GM23338 (cell line): ENCODE results near the gene FBXO2. TPM values are rescaled to one million over a fixed set of nuclear protein-coding genes. Genes with fewer than 3 reads are reported as not detected.

ENCODE experiments used
- ATAC-seq: fragments of 200-7000 bp; cut with Tn5 transposase; 3 replicates; pipeline ENCODE4 v1.9.1; 2020
- DNase-seq: peaks from one replicate; pipeline ENCODE4 v3.0.0-alpha.2; 2015; ENCODE audit warnings: low spot score
- H2AFZ ChIP-seq: fragments of 200-600 bp; sonication (generic); 2 replicates; pipeline ENCODE4 v1.8.0; 2016; ENCODE audit warnings: antibody characterized with exemption, mild to moderate bottlenecking, moderate library complexity
- H3F3A ChIP-seq: fragments of 200-600 bp; sonication (generic); replicated peaks from 2 replicates; pipeline ENCODE4 v1.8.0; 2017; ENCODE audit warnings: antibody characterized with exemption, mixed run types, low read depth
- H3K27ac ChIP-seq: fragments of 200-600 bp; sonication (generic); 2 replicates; pipeline ENCODE4 v1.6.1; 2016; ENCODE audit warnings: low read depth
- H3K27me3 ChIP-seq: fragments of 200-600 bp; sonication (generic); 2 replicates; pipeline ENCODE4 v1.8.0; 2016; ENCODE audit warnings: mild to moderate bottlenecking, mixed run types, moderate library complexity; ENCODE audit not compliant: insufficient read depth
- H3K36me3 ChIP-seq: fragments of 200-600 bp; sonication (generic); 2 replicates; pipeline ENCODE4 v1.8.0; 2016; ENCODE audit warnings: mild to moderate bottlenecking; ENCODE audit not compliant: insufficient read depth
- H3K4me1 ChIP-seq: fragments of 200-600 bp; sonication (generic); 2 replicates; pipeline ENCODE4 v1.8.0; 2016; ENCODE audit warnings: mild to moderate bottlenecking, moderate library complexity; ENCODE audit not compliant: insufficient read depth
- H3K4me2 ChIP-seq: fragments of 200-600 bp; sonication (generic); 2 replicates; pipeline ENCODE4 v1.7.1; 2017; ENCODE audit warnings: mixed run types
- H3K4me3 ChIP-seq: fragments of 200-600 bp; sonication (generic); 2 replicates; pipeline ENCODE4 v1.6.1; 2016; ENCODE audit warnings: mixed run types
- H3K79me2 ChIP-seq: fragments of 200-600 bp; sonication (generic); replicated peaks from 2 replicates; pipeline ENCODE4 v1.8.0; 2017; ENCODE audit warnings: mild to moderate bottlenecking; ENCODE audit not compliant: insufficient read depth
- H3K9me2 ChIP-seq: fragments of 200-600 bp; sonication (generic); 2 replicates; pipeline ENCODE4 v1.8.0; 2017; ENCODE audit not compliant: insufficient read depth
- H4K20me1 ChIP-seq: fragments of 200-600 bp; sonication (generic); replicated peaks from 2 replicates; pipeline ENCODE4 v1.8.0; 2017; ENCODE audit warnings: mild to moderate bottlenecking; ENCODE audit not compliant: insufficient read depth
- H3K27ac Mint-ChIP-seq: 2 replicates; pipeline ENCODE4 v1.8.0; 2020; ENCODE audit warnings: inconsistent platforms, mild to moderate bottlenecking, moderate library complexity, mixed read lengths
- H3K27me3 Mint-ChIP-seq: 3 replicates; pipeline ENCODE4 v1.8.0; 2022; ENCODE audit warnings: low read depth, mild to moderate bottlenecking, moderate library complexity, mixed read lengths, inconsistent platforms; ENCODE audit not compliant: insufficient read depth, poor library complexity
- H3K36me3 Mint-ChIP-seq: 3 replicates; pipeline ENCODE4 v1.8.0; 2021; ENCODE audit warnings: low read depth, mild to moderate bottlenecking, inconsistent platforms, moderate library complexity, mixed read lengths
- H3K4me1 Mint-ChIP-seq: 3 replicates; pipeline ENCODE4 v1.8.0; 2020; ENCODE audit warnings: mild to moderate bottlenecking, inconsistent platforms, mixed read lengths
- H3K4me3 Mint-ChIP-seq: 3 replicates; pipeline ENCODE4 v1.8.0; 2021; ENCODE audit warnings: moderate library complexity, mild to moderate bottlenecking, inconsistent platforms, mixed read lengths
- H3K9me3 Mint-ChIP-seq: 3 replicates; pipeline ENCODE4 v1.8.0; 2020; ENCODE audit warnings: moderate library complexity, mild to moderate bottlenecking, inconsistent platforms, mixed read lengths
- CREB1 ChIP-seq: fragments of 250-450 bp; sonication (Bioruptor Pico); IDR thresholded peaks from 2 replicates; pipeline ENCODE4 v1.5.0; 2020; ENCODE audit warnings: low read depth, mild to moderate bottlenecking, moderate library complexity
- JUNB ChIP-seq: IDR thresholded peaks from one replicate; pipeline ENCODE4 v1.6.1; 2016; ENCODE audit warnings: antibody characterized with exemption; ENCODE audit not compliant: unreplicated experiment
- REST ChIP-seq: IDR thresholded peaks from one replicate; pipeline ENCODE4 v1.6.1; 2018; ENCODE audit warnings: antibody characterized with exemption; ENCODE audit not compliant: unreplicated experiment
- ZNF462 ChIP-seq: fragments of 250-450 bp; sonication (Bioruptor Pico); IDR thresholded peaks from 2 replicates; pipeline ENCODE4 v1.5.0; 2020; ENCODE audit warnings: mild to moderate bottlenecking, moderate library complexity
- polyA plus RNA-seq: library from polyadenylated mRNA; unstranded; fragments of >200 nt; fragmentation: Nextera tagmentation; extraction: Ambion mirVana; gene quantifications from 2 replicates; pipeline ENCODE4 v1.2.1, GENCODE V29; 2016
- total RNA-seq: library from RNA; depleted of rRNA; stranded (reverse); fragments of >200 nt; shearing (Covaris generic); gene quantifications from 2 replicates; pipeline ENCODE4 v1.2.3, GENCODE V29; 2014
- TF ChIP-seq, protein P1 (sequence below): IDR thresholded peaks from 2 replicates; pipeline ENCODE4 v1.6.1; 2016; ENCODE audit warnings: antibody characterized with exemption

FBXO2 gene
- total and polyA plus RNA-seq, 2 experiments from 2014 or later: 44.4 to 84.6 TPM

GRCh38 chr1:11634365-11635192 lies 19.6 kb downstream of the FBXO2 start (continued):
- TF ChIP-seq, protein P1, sequence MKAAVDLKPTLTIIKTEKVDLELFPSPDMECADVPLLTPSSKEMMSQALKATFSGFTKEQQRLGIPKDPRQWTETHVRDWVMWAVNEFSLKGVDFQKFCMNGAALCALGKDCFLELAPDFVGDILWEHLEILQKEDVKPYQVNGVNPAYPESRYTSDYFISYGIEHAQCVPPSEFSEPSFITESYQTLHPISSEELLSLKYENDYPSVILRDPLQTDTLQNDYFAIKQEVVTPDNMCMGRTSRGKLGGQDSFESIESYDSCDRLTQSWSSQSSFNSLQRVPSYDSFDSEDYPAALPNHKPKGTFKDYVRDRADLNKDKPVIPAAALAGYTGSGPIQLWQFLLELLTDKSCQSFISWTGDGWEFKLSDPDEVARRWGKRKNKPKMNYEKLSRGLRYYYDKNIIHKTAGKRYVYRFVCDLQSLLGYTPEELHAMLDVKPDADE: no peak
- TF ChIP-seq JUNB (no peak), REST (no peak)

GRCh38 chr1:11629184-11630016 lies 24.8 kb downstream of the FBXO2 start:
- ATAC-seq (peak; percentile 36; the same call in 1 of the 3 replicates), DNase-seq (no peak)
- no peak overlapping the region for H3K4me3 Mint-ChIP-seq
- no peaks in the 10 kb centered on the region for H3K9me3 Mint-ChIP-seq
- H3K27ac ChIP-seq: no peak overlapping the region
- no peak overlapping the region for H3K4me3 ChIP-seq
- H2AFZ ChIP-seq: no peak overlapping the region
- no peaks in the 10 kb centered on the region for H3F3A ChIP-seq
- no peaks in the 10 kb centered on the region for H3K36me3 Mint-ChIP-seq
- H3K27me3 ChIP-seq: no peaks in the 10 kb centered on the region
- H3K36me3 ChIP-seq: no peaks in the 10 kb centered on the region
- no peak overlapping the region for H3K27ac Mint-ChIP-seq
- H3K4me1 ChIP-seq: no peaks in the 10 kb centered on the region
- H3K79me2 ChIP-seq: no peaks in the 10 kb centered on the region
- no peaks in the 10 kb centered on the region for H4K20me1 ChIP-seq
- H3K27me3 Mint-ChIP-seq: peaks cover 10% of the 10 kb centered on the region
- no peaks in the 10 kb centered on the region for H3K4me1 Mint-ChIP-seq
- no peaks in the 10 kb centered on the region for H3K9me2 ChIP-seq
- H3K4me2 ChIP-seq: no peak overlapping the region
- TF ChIP-seq, protein P1: no peak
- no peak for TF ChIP-seq ZNF462 (CRISPR knock-in tag)
- TF ChIP-seq CREB1: no peak
- TF ChIP-seq REST: no peak
